ENCODE results near the gene ADGRV1. TPM values are rescaled to one million over a fixed set of nuclear protein-coding genes. Genes with fewer than 3 reads are reported as not detected.
A peak's percentile ranks its signal among the peaks of the same experiment; 100 is the strongest.
"Not testable (repeated sequence)": the region's sequence is repeated elsewhere in the genome, so short reads cannot be mapped to it uniquely, and the experiment has no call there.

ADGRV1 gene
- polyA plus RNA-seq, 3 donors, result 8.4 to 12.8 (median 12.4) TPM

DNA sequence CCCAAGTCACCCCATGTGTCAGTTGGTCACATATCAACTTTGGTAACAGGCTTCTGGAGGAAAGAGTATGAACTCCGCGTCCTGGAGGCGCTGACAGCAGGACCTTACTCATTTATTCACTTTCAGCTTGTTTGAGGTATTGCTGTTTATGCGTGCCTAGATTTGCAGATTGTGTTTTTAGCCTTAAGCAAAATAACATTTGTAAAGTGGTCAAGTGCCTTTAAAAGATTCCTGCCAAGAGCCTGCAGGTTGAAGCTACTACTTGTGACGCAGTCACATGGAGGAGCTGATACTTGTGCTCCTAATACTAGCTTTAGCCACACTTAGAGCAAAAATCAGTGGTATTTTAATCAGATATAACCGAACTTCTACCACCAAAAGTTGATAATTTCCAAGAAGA lies 351.3 kb downstream of the ADGRV1 start:
- DNase-seq (ENCODE audit: extremely low read depth in 1 of 11, low read depth in 9 of 11, low spot score in 4 of 11), result no peak

DNA sequence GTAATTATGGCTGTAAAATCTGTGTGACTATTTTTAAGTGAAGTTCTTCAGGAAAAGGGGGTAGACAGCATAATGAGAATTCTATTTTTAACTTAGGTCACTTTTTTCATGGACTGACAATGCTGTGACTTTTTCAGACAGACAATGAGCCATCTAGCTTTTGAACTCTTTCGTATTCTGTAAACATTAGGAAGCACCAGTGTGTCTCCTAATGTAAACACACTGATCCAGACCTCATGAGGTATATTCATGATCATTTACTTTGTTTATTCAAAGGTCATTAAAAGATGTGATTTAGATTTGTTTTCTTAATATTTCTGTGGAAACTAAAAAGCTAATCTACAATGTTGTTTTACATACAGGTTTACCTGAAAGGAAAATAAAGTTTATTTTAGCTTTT lies 352.6 kb downstream of the ADGRV1 start:
- DNase-seq (ENCODE audit: extremely low read depth in 1 of 11, low read depth in 9 of 11, low spot score in 4 of 11), result no peak

DNA sequence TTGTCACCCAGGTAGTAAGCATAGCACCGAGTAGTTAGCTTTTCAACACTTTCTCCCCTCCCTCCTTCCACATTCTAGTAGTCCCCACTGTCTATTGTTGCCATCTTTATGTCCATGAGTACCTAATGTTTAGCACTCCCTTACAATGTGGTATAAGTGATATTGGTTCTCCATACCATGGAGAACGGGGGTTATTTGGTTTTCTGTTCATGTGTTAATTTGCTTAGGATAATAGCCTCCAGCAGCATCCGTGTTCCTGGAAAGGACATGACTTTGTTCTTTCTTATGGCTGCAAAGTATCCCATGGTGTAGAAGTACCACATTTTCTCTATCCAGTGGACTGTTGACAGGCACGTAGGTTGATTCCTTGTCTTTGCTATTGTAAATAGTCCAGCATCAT lies 353.9 kb downstream of the ADGRV1 start:
- DNase-seq (ENCODE audit: extremely low read depth in 1 of 11, low read depth in 9 of 11, low spot score in 4 of 11), result no peak

DNA sequence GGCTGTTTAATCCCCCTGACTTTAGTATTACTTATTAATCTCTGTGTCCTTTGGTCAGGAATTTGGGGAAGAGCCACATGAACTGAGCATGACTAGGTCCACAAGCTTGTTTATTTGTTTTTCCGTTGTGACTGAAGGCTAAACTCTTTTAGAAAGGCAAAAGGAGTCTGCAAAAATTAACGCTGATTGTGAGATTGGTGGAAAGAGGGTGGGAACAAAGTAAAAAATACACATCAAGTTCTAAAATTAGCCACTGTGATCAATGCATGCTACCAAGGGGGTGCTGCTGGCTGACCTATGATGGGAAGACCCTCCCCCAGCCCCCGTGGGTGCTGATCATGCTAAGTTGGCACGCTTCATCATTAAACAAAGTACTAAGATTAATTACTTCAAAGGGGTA lies 356.8 kb downstream of the ADGRV1 start:
- DNase-seq (ENCODE audit: extremely low read depth in 1 of 11, low read depth in 9 of 11, low spot score in 4 of 11), result no peak

DNA sequence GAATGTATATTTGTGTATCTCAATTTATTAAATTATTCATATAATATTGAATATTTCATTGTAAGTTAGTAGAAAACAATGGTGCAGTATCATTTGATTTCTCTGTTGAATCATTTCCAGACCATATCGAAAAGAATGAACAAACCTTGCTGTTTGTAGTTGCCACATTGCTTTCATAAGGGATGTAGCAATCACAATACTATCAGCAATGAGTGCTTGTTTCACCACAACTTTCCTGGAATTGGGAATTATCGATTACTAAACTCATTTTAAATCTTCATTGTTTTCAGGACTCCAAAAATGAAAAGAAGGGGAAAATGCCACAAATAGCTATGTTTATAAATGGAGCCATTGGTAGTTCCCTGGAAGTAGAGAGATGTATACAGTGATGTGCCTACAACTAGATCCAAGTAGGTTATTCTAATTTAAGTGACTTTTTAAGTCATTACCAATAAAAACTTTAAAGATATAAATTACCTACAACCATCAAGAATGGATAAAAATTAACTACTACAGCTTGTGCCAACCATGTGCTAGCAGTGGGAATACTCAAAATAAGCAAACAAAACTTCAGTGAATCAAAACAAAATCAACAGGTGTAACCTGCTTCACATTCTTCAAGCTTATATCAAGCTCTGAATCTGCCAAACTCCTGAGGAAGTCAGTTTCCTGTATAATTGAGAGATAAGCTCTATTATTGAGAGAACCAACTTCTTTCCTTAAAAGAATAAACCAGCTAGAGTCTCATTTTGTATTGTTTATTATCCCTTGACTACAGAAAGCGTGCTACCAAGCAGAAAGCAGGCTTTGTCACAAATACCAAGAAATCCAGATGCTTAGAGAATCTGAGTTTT lies 358.6 kb downstream of the ADGRV1 start:
- no peak for DNase-seq (ENCODE audit: extremely low read depth in 1 of 11, low read depth in 9 of 11, low spot score in 4 of 11)

DNA sequence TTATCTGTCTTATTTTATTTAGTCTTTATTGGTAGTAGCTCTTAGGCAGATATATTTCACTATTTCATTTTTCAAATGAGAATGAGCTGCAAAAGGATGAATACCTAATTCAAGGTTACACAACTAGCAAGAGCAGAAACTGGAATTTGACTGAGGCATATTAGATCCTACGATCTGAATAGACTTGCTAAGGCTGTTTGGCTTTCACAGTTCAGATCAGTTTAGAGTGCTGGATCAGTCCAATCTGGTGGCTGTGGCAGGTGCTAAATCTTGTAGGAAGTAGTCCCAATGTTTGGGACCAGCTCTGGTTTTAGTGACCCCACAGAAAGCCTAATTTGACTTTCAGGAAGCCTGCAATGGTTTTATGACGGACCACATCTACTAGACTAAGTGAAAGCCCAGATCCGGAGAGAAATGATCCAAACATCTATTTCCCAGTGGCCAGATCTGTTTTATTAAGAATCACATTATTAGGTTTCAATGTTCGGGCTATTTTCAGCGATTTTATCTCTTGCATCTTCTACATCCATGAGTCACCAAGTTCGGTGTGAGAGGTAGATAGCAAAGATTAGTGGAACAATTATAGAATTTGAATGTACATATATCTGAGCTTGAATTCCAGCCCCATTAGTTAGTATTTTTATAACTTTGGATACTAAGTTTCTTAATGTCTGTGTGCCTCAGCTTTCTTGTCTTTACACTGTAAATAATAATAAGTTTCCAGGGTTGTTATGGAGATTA lies 359.5 kb downstream of the ADGRV1 start:
- DNase-seq (ENCODE audit: extremely low read depth in 1 of 11, low read depth in 9 of 11, low spot score in 4 of 11), result no peak

DNA sequence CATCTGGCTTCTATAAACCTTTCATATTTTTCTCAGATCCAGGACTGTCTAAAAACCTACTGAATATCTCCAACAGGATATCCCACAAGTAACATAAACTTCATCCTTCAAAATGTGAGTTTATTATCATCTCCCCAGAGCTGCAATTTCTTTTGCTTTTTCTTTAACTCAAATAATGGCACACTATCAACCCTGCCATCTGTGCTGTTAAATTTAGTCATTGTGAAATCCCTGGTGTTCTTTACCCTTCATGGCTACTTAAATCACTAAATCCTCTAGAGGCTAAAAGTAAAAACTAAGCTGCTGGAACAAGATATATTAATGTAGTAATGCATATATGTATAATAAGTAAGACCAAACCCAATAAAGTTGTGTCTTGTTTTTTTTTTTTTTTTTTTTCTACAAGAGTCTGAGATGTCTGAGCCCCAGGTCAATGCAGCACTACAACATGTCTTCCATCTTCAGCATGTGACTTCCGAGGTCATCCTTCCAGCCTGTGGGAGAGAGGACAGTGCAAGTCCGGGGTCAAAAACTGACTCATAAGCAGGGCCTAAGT lies 362.9 kb downstream of the ADGRV1 start:
- no peak for DNase-seq (ENCODE audit: extremely low read depth in 1 of 11, low read depth in 9 of 11, low spot score in 4 of 11)

DNA sequence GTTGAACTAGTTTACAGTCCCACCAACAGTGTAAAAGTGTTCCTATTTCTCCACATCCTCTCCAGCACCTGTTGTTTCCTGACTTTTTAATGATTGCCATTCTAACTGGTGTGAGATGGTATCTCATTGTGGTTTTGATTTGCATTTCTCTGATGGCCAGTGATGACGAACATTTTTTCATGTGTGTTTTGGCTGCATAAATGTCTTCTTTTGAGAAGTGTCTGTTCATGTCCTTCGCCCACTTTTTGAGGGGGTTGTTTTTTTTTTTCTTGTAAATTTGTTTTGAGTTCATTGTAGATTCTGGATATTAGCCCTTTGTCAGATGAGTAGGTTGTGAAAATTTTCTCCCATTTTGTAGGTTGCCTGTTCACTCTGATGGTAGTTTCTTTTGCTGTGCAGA lies 365.6 kb downstream of the ADGRV1 start:
- not testable (repeated sequence) for DNase-seq (ENCODE audit: extremely low read depth in 1 of 11, low read depth in 9 of 11, low spot score in 4 of 11)

DNA sequence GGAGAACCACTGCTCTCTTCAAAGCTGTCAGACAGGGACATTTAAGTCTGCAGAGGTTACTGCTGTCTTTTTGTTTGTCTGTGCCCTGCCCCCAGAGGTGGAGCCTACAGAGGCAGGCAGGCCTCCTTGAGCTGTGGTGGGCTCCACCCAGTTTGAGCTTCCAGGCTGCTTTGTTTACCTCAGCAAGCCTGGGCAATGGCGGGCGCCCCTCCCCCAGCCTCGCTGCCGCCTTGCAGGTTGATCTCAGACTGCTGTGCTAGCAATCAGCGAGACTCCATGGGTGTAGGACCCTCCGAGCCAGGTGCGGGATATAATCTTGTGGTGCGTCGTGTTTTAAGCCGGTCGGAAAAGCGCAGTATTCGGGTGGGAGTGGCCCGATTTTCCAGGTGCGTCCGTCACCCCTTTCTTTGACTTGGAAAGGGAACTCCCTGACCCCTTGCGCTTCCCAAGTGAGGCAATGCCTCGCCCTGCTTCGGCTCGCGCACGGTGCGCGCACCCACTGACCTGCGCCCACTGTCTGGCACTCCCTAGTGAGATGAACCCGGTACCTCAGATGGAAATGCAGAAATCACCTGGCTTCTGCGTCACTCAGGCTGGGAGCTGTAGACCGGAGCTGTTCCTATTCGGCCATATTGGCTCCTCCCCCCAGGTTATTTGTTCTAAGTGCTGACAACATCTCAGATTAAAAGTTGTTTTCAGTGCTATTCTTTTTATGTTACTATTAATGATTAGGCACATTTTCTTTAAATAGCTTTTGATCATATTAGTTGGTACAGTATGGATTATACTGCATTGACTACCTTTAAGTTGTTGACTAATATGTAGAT lies 370.6 kb downstream of the ADGRV1 start:
- not testable (repeated sequence) for DNase-seq (ENCODE audit: extremely low read depth in 1 of 11, low read depth in 9 of 11, low spot score in 4 of 11)

DNA sequence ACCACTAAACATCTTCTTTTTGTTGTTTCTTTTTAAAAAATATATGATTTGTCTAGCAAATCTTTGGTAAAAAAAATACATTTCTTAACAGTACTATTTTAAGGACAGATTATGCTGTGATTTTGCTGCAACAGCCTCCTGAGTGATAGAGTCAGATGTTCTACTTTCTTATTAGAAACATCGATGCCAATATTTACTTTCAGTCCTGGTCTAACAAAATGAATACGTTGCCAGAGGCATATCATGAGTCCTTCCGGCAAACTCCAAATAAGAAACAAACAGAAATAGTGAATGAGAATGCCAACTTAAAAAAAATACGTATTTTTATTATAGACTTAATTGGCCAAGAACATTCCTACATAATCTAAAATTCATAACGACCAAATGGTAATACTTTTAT lies 371.5 kb downstream of the ADGRV1 start:
- no peak for DNase-seq (ENCODE audit: extremely low read depth in 1 of 11, low read depth in 9 of 11, low spot score in 4 of 11)

DNA sequence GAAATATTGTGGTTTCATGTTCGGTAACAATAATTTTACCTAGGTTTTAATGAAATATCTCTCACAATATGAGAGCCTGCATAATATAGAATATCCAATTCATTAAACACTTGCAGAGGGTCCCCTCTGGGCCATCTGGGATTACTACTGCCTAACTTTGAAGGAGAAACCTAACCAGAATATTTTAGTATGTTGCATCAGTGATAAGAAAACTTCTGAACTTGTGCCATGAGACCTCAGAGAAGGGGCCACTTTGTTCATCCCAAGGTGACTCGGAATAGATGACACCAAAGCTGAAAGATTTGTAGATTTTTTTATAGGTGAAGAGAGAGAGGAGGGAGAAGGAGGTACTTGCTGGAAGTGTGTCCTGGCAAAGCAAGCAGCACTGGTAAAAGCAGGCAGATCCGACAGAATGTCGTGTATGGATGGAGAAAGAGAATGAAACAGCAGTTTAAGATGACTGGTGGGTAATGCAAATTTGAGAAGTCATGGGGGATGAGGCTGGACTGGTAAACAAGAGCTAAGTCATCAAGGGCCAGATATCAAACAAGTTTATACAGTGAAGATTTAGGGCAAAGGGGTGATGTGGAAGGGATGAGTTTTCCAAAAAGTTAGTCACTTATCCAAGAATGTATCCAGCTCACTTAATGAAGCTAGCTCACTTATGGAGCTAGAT lies 372.3 kb downstream of the ADGRV1 start:
- DNase-seq (ENCODE audit: extremely low read depth in 1 of 11, low read depth in 9 of 11, low spot score in 4 of 11), result no peak

DNA sequence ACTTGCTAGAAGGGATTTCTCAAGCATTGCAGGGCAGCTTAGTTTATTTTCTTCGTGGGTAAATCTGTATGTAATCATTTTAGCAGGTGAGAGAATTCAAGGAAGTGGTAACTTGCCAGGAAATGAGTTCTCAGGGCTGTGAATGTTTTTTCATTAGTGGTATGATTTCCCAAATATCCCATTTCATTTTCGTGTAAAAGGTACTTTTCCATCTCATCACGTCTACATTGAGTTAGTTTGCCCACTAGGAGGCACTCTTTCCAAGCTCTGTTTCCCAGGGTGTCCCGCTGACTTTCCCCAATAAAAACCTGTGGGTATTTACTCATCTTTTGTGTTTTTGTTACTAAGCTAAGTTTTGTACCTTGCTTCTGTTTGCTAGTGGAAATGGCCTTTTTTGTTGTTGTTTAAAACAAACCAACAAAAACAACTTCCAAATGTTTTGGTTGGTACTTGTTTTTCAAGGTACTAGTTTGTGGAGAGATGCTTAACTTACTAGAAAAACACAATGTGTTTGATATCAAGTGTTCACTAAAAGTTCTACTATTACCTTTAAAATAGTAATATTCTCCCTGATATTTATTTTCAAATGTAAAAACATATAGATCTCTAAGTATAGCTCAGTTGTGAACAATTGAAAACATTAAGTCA lies 373.6 kb downstream of the ADGRV1 start:
- DNase-seq (ENCODE audit: extremely low read depth in 1 of 11, low read depth in 9 of 11, low spot score in 4 of 11), result peak in 8 of 11 donors; percentile 58 to 77 (median 62)

DNA sequence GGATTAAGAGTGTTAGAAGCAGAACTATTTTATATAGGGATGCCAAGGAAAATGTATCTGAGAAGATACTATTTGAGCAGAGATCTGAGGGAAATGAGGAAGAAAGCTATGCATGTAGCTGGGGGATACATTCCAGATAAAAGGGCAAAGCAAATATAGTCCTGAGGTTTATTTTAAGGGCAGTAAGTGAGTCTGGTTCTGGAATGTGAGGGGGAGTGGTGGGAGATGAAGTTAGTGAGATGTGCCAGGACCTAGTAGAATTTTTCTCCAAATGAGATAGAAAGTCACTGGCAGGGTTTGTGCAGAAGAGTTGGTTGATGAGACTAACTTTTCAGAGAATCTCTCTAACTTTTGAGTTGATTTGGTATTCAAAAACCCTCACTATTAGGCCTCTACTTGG lies 374.7 kb downstream of the ADGRV1 start:
- DNase-seq (ENCODE audit: extremely low read depth in 1 of 11, low read depth in 9 of 11, low spot score in 4 of 11), result no peak

DNA sequence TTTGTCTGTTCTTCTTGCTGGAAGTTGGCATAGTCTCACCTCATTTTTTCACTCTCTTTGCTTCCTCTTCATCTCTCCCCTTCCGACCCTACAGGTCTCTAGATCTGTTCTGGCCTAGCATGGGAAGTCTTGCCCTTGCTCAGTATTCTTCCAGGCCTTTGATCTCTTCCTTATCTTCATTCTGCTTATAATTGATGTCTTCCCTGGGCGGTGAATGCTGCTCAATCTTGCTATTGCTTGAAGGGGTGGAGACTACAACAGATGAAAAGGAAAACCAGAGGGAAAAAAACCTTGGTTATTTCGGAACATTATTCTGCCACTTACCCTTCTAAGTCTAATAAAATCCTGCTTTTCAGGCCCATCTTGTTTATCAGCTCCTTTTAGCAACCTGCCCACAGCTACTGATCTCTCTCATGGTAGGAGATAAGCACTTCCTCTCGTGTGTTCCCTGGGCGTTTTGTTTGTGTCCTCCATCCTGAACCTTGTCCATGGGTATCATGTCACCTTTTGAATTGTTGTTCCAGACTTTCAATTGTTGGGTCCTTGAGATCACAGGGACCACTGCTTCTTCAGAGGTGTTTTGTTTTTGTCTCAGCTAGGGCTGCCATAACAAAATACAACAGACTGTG lies 375.6 kb downstream of the ADGRV1 start:
- DNase-seq (ENCODE audit: extremely low read depth in 1 of 11, low read depth in 9 of 11, low spot score in 4 of 11), result no peak

DNA sequence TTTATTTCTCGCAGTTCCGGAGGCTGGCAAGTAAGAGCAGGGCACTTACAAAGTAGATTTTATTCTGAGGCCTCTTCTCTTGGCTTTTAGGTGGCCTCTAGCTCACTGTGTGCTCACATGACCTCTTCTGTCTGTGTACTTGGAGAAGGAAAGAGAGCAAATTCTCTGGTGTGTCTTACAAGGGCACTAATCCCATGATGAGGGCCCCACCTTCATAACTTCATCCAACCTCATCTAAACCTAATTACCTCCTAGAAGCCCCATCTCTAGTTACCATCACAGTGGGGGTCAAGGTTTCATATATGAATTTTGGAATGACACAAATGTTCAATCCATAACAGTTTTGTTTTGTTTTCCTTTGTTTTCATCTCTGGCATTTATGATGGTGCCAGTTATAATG lies 376.1 kb downstream of the ADGRV1 start:
- DNase-seq (ENCODE audit: extremely low read depth in 1 of 11, low read depth in 9 of 11, low spot score in 4 of 11), result no peak

DNA sequence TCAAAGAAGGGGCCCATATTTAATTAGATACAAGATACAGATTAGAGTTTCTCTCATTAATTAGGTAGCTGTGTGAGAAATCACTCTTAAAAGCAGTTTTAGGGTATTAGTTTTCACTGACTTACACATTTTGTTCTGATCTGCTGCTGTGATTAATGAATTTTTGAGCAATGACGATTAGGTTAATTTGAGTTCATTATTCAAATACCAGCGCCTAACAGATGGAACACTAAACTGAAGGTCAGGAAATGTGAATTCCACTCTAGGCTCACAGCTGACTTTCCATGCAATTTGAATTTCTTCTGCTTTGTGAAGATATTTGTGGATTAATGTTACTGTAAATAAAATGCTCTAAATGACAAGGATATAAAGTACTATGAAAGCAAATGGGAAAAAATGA lies 380.6 kb downstream of the ADGRV1 start:
- DNase-seq (ENCODE audit: extremely low read depth in 1 of 11, low read depth in 9 of 11, low spot score in 4 of 11), result no peak

DNA sequence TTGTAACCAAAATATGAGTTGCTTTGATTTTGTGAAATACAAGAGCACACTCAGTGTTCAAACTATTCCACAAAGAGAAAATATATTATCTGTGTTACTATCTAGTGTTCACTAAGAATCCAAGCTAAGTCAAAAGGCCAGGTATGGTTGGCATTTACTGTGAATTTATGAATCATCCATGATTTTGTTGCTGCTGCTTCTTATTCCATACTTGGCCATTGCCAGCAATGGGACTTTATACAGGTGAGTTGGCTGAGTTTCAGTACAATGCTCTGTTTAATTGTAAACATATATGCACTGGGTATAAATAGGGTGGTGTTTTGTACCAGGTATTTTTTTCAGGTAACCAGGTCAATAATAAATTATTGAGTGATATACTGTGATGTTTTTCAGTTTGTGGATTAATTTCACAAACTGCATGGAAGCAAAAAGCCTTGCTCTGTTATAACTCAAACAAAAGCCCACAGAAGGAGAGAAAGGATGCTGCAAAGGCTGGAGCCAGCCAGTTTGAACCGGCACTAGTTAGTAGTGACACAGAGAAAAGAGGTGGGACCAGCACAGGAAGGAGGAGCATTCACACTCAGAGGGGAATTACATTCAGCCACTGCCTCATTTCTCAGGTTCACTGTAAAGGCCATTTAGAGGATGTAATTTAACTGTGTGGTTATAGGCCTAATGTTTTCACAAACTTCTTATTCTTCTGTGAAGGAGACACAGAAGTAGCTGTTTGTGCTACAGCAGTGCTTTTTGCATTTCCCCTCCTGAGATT lies 381.8 kb downstream of the ADGRV1 start:
- DNase-seq (ENCODE audit: extremely low read depth in 1 of 11, low read depth in 9 of 11, low spot score in 4 of 11), result peak in 10 of 11 donors; percentile 58 to 88 (median 73)
